GM18909 (cell line): Measurements from ENCODE around the gene RIPOR2.
"Not testable (repeated sequence)": the region's sequence is repeated elsewhere in the genome, so short reads cannot be mapped to it uniquely, and the experiment has no call there.

ENCODE experiments used
- ATAC-seq: cut with Tn5 transposase; IDR thresholded peaks from one replicate; pipeline ENCODE4 v1.9.1; 2021; ENCODE audit warnings: mild to moderate bottlenecking; ENCODE audit not compliant: unreplicated experiment, poor library complexity

Gene RIPOR2

GRCh38 chr6:24778121-24778520, 157.6 kb downstream of the RIPOR2 start:
- no peak for ATAC-seq

GRCh38 chr6:24777227-24777626, 158.5 kb downstream of the RIPOR2 start:
- ATAC-seq, result no peak

DNA sequence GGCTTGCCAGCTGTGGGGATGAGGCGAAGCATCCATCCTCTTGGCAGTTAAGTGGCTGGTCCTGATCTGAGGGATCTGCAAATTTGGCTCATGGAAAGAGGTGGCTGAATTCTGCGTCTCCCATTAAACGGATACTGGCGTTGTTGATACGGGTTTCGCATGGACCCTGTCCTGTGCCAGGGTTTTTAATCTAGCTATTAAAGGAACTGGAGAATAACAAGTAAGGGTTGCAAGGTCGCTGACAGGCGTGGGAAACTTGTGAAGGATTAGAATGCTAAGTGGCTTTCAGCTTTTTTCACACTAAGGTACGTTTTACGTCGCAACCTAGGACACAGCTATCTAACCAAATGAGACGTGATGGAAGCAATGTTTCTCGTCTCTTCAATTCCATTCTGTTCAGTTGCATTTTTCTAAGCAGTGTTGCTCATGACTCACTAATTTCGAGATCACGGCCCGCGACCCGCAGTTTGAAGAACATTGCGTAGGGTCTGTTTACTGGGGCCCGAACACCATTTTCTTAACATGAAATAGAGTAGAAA, 160.2 kb downstream of the RIPOR2 start:
- peak; percentile 12 for ATAC-seq

DNA sequence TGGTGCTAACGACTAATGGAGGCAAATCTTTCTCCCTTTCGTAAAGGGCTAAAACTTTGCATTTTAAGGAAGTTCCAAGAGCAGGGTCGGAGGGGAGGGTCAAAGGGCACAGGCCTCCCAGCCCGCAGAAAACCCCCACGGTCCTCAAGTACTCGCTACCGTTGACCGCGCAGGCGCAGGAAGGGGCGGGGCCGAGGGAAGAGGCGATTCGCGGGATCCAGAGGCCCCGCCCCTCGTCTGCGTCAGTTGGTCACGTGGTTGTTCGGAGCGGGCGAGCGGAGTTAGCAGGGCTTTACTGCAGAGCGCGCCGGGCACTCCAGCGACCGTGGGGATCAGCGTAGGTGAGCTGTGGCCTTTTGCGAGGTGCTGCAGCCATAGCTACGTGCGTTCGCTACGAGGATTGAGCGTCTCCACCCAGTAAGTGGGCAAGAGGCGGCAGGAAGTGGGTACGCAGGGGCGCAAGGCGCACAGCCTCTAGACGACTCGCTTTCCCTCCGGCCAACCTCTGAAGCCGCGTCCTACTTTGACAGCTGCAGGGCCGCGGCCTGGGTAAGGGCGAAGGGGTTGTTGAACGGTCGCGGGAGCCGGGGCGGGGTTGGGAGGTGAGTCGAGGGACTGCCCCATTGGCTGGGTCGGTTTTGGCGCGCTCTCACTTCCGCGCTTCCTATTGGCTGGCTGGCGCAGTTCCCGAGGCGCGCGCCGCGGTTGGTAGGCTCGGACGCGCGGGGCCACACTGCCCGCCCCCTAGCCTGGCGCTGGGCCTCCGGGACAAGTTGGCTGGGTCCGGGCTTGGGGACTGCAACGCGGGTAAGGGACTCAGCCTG, 160.9 kb downstream of the RIPOR2 start, which contains the start of gene GMNN:
Gene GMNN, plus strand, starts transcription at position 242 of the 824 bp plus-strand sequence. CDS start 2,310 bp downstream, outside the sequence.
- ATAC-seq, result peak; percentile 94

DNA sequence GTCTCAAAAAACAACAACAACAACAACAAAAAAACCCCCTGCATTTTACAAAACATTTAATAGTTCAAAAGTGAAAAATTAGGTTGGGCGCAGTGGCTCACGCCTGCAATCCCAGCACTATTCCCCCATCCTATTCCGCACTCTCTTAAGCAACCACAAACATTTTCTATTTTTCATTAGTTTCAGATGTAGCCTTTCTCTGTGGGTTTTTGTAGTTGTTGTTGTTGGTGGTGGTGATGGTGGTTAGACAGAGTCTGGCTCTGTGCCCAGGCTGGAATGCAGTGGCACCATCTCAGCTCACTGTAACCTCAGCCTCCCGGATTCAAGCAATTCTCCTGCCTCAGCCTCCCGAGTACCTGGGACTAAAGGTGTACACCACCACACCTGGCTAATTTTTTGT, 167.4 kb downstream of the RIPOR2 start:
- ATAC-seq, result no peak

DNA sequence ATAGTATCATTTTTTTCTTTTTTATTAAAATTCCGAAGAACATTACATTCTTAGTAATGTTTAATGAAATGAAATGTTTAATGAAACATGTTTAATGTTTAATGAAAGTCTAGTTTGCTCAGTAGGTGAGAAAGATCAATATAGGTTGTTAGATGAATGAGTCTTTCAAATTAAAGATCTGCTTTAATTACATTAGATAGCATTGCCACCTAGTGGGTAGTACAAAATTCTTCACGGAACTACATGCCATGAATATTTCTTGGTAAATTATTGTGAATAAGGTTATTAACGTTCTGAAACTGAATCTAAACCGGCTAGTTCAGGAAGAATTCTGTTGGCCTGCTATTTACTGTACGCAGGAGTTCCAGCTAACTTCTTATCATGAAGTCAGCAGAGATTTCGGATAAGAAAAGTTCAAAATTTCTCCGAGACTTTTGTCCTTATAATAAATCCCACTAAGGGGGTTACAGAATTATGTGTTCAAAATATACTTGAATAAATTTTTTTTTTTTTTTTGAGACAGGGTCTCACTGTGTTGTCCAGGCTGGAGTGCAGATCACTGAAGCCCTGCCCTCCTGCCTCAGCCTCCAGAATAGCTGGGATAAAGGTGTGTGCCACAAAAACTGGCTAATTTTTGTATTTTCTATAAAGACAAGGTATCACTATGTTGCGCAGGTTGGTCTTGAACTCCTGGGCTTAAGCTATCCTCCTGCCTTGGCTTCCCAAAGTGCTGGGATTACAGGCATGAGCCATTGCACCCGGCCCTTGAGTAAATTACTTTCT, 168.9 kb downstream of the RIPOR2 start:
- peak; percentile 52 for ATAC-seq

GRCh38 chr6:24765968-24766367, 169.8 kb downstream of the RIPOR2 start:
- ATAC-seq, result not testable (repeated sequence)

DNA sequence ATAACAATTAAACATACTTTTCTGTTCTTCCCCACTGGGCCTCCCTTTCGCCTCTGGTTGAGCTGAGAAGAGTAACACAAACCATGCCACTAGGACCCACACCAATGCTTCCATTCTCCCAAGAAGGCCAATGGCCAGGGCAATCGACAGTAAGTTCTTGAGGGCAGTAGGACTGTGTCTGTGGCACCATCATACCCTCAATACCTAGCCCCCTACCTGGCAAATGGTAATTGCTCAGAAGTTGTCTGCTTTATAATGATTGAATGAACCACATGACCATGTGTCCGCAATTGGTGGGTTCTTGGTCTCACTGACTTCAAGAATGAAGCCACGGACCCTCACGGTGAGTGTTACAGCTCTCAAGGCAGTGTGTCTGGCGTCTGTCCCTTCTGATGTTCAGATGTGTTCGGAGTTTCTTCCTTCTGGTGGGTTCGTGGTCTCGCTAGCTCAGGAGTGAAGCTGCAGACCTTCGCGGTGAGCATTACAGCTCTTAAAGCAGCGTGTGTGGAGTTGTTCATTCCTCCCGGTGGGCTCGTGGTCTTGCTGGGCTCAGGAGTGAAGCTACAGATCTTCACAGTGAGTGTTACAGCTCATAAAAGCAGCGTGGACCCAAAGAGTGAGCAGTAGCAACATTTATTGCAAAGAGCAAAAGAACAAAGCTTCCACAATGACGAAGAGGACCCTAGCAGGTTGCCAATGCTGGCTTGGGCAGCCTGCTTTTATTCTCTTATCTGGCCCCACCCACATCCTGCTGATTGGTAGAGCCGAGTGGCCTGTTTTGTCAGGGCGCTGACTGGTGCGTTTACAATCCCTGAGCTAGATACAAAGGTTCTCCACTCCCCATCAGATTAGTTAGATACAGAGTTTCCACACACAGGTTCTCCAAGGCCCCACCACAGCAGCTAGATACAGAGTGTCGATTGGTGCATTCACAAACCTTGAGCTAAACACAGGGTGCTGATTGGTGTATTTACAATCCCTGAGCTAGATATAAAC, 170.6 kb downstream of the RIPOR2 start:
- not testable (repeated sequence) for ATAC-seq

GRCh38 chr6:24763578-24763977, 172.2 kb downstream of the RIPOR2 start:
- no peak for ATAC-seq

DNA sequence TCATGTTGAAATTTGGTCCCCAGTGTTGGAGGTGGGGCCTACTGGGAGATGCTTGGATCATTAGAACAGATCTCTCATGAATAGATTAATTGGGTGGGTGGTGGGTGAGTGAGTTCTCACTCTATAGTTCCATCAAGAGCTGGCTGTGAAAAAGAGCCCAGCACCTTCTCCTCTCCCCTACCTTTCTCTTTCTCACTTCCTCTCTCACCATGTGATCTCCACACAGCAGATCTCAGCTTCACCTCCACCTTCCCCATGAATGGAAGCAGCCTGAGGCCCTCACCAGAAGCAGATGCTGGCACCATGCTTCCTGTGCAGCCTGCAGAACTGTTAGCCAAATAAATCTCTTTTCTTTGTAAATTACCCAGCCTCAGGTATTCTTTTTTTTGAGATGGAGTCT, 173.9 kb downstream of the RIPOR2 start:
- ATAC-seq, result no peak

DNA sequence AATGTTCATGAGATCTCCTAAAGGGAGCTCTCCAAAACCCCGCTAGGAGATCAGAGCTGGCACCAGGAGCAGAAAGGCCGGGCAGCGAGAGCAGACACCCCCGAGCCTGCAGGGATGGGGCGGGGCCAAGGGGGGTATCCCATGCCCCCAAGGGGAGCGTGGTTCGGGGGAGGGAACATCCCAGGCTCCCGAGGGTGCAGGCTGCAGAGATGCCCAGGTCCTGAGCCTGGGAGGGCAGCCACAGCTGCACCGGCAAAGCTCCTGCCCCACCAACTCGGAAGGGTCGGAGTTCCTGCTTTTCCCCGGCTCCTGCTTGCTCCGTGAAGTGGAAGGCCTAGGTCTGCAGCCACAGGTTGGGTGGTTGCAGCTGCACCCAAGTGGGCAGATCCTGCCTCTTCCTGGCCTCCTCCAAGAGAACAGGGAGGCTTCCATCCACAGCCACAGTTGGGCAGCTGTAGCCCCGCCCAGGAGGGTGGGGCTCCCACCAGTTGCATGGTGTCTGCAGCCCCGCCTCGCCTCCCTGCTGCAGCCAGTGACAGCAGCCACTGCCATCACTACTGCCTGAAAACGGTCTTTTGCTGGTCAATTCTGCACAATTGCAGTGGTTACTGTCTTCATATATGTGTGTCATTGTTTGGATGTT, 174.4 kb downstream of the RIPOR2 start:
- ATAC-seq, result no peak

GRCh38 chr6:24760210-24760609, 175.6 kb downstream of the RIPOR2 start:
- no peak for ATAC-seq

DNA sequence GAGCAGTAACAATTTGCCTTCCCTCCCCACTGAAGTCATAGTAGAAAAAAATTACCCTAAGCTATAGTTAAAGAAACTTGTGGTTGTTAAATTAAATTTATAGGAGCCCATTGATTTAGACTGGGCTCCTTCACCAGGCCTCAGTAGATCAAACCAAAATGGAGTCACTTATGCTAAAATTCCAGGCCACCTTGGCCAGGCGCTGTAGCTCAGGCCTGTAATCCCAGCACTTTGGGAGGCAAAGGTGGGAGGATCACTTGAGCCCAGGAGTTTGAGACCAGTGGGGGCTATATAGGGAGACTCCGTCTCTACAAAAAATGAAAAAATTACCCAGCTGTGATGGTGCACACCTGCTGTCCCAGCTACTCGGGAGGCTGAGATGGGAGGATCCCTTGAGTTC, 176.0 kb downstream of the RIPOR2 start:
- no peak for ATAC-seq

GRCh38 chr6:24757611-24758010, 178.1 kb downstream of the RIPOR2 start:
- ATAC-seq, result no peak

DNA sequence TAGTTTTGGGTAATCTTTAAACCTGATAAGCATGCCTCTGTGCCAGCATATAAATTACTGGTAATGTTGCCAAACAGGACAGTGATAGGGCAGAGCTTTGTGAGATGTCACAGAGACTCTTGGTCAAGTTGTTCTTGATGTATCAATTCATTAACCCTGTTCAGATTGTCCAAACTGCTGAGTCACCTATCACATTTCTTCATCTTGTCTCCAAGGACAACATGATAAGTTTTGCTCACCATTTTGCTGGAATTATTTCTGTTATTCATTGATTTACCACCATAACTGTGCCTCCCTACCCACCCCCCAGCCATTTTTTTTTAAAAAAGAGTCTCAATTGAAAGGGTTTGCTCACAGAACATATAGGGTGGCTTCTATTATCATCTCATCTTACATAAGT, 180.5 kb downstream of the RIPOR2 start:
- ATAC-seq, result no peak

- ATAC-seq, result not testable (repeated sequence)
These were observed 181.4 kb downstream of the RIPOR2 start for GRCh38 chr6:24754378-24754777.
